MCF 10A (cell line): ENCODE results near the gene RAB33B. TPM values are rescaled to one million over a fixed set of nuclear protein-coding genes. Genes with fewer than 3 reads are reported as not detected.

Experiments used
- BruUV-seq: library from RNA; stranded (reverse); fragments of 400-500 nt; replicated peaks from 2 replicates; lab custom pipeline; 2021; lab: Mats Ljungman, UMichigan
- CTCF ChIA-PET: fragments of 300-600 bp; sonication (Branson Sonifier 250); formaldehyde crosslinking; extraction: SDS; loops from one replicate; lab custom pipeline; 2021; ENCODE audit warnings: antibody characterized with exemption, inconsistent platforms; lab: Yijun Ruan, JAX
- POLR2A ChIA-PET: fragments of 300-600, 350-650 bp; sonication (Branson Sonifier 250); formaldehyde crosslinking; extraction: SDS; loops from one replicate; lab custom pipeline; 2020; ENCODE audit warnings: antibody characterized with exemption, inconsistent platforms; lab: Yijun Ruan, JAX
- DNase-seq: peaks from one replicate; pipeline ENCODE4 v3.0.0-alpha.2; 2018; ENCODE audit not compliant: unreplicated experiment
- H3K27ac Mint-ChIP-seq: one replicate; pipeline ENCODE4 v1.8.0; 2022; ENCODE audit warnings: mild to moderate bottlenecking, low read depth, mixed read lengths; ENCODE audit not compliant: unreplicated experiment
- H3K27me3 Mint-ChIP-seq: one replicate; pipeline ENCODE4 v1.8.0; 2022; ENCODE audit warnings: mixed read lengths; ENCODE audit not compliant: insufficient read depth, unreplicated experiment
- H3K36me3 Mint-ChIP-seq: one replicate; pipeline ENCODE4 v1.8.0; 2022; ENCODE audit warnings: mild to moderate bottlenecking, moderate library complexity, mixed read lengths; ENCODE audit not compliant: insufficient read depth, unreplicated experiment
- H3K4me1 Mint-ChIP-seq: one replicate; pipeline ENCODE4 v1.8.0; 2022; ENCODE audit warnings: mixed read lengths; ENCODE audit not compliant: insufficient read depth, unreplicated experiment
- H3K4me3 Mint-ChIP-seq: one replicate; pipeline ENCODE4 v1.8.0; 2022; ENCODE audit warnings: mild to moderate bottlenecking, moderate library complexity, mixed read lengths; ENCODE audit not compliant: unreplicated experiment
- H3K9me3 Mint-ChIP-seq: one replicate; pipeline ENCODE4 v1.8.0; 2022; ENCODE audit warnings: mixed read lengths; ENCODE audit not compliant: unreplicated experiment
- intact Hi-C: fragments of 100-400 bp; cut with micrococcal nuclease; formaldehyde crosslinking; loops from 2 replicates; pipeline ENCODE4 v1.14.1; 2022
- total RNA-seq: library from RNA; stranded (reverse); gene quantifications from 2 replicates; pipeline ENCODE4 v1.2.3, GENCODE V29; 2022
- TF ChIP-seq, protein P1 (sequence below): fragments of 200-600 bp; IDR thresholded peaks from one replicate; pipeline ENCODE4 v1.8.0; 2022; ENCODE audit warnings: antibody characterized with exemption, mild to moderate bottlenecking; ENCODE audit not compliant: unreplicated experiment

Gene RAB33B
- total RNA-seq, 1 experiment from 2014 or later: 6.3 TPM

DNA sequence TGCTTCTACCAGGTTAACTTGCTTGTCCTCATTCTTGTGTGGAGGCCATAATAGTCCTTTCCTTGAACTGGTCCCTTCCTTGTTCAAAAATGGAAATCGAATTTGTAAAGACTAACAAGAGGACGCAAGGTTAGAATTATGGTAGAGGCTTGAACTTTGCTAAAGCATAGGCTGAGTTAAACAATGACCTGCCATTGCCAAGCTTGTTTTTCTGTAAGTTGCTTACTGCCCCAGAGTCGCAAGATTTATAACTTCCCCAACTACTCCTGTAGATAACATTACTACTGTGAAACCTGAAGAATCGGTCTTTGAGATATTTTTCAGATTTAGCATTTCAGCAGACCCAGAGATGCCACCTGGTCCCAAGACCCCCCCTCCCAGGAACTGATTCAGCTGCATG is 45.3 kb downstream of the RAB33B start:
- Mint-ChIP-seq H3K4me1 (no peaks in the 10 kb centered on the region), H3K27me3 (no peaks in the 10 kb centered on the region), H3K9me3 (no peaks in the 10 kb centered on the region), H3K27ac (no peak overlapping the region), H3K4me3 (no peak overlapping the region), H3K36me3 (peaks cover 17% of the 10 kb centered on the region)
- DNase-seq: no peak
- no TSS peak for BruUV-seq
- TF ChIP-seq, protein P1, sequence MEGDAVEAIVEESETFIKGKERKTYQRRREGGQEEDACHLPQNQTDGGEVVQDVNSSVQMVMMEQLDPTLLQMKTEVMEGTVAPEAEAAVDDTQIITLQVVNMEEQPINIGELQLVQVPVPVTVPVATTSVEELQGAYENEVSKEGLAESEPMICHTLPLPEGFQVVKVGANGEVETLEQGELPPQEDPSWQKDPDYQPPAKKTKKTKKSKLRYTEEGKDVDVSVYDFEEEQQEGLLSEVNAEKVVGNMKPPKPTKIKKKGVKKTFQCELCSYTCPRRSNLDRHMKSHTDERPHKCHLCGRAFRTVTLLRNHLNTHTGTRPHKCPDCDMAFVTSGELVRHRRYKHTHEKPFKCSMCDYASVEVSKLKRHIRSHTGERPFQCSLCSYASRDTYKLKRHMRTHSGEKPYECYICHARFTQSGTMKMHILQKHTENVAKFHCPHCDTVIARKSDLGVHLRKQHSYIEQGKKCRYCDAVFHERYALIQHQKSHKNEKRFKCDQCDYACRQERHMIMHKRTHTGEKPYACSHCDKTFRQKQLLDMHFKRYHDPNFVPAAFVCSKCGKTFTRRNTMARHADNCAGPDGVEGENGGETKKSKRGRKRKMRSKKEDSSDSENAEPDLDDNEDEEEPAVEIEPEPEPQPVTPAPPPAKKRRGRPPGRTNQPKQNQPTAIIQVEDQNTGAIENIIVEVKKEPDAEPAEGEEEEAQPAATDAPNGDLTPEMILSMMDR: no peak
- POLR2A ChIA-PET: no interaction called here
- CTCF ChIA-PET: interaction anchor here (1.2 to 3.1 kb wide), 4 partner anchors 12 to 104 kb away, joined by 7 to 11 read pairs (median 10); no protein-coding TSS in a partner anchor
- intact Hi-C loops: loop anchor here (5.0 kb wide), 1 partner anchor 82 kb away; no protein-coding TSS in a partner anchor

DNA sequence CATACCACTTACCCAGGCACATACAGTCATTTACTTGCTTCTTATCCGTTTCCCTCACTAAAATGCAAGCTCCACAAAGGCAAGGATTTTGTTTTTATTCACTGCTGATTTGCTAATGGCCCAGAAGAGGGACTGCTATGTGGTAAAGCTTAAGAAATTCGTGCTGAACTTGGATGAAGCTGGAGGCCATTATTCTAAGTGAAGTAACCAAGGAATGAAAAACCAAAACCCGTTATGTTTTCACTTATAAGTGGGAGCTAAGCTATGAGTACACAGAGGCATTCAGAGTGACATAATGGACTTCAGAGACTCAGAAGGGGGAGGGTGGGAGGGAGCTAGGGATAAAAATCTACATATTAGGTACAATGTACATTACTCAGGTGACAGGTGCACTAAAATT is 47.2 kb downstream of the RAB33B start:
- Mint-ChIP-seq H3K9me3 (no peaks in the 10 kb centered on the region), H3K27ac (no peak overlapping the region), H3K4me3 (no peak overlapping the region), H3K36me3 (peaks cover 27% of the 10 kb centered on the region), H3K4me1 (no peaks in the 10 kb centered on the region), H3K27me3 (no peaks in the 10 kb centered on the region)
- TF ChIP-seq, protein P1: no peak
- intact Hi-C loops: no loop called here
- no peak for DNase-seq
- ChIA-PET CTCF (interaction anchor here (0.6 to 1.6 kb wide), 7 partner anchors 9 to 64 kb away, joined by 3 to 8 read pairs (median 4); no protein-coding TSS in a partner anchor), POLR2A (no interaction called here)
- no TSS peak for BruUV-seq

GRCh38 chr4:139501527-139501926 is 47.6 kb downstream of the RAB33B start:
- Mint-ChIP-seq H3K27me3 (no peaks in the 10 kb centered on the region), H3K36me3 (peaks cover 27% of the 10 kb centered on the region), H3K9me3 (no peaks in the 10 kb centered on the region), H3K4me3 (no peak overlapping the region), H3K4me1 (no peaks in the 10 kb centered on the region), H3K27ac (no peak overlapping the region)
- TF ChIP-seq, protein P1: no peak
- POLR2A ChIA-PET: no interaction called here
- CTCF ChIA-PET: interaction anchor here (0.6 to 1.6 kb wide), 7 partner anchors 9 to 115 kb away, joined by 3 to 8 read pairs (median 4); no protein-coding TSS in a partner anchor
- intact Hi-C loops: no loop called here
- BruUV-seq: no TSS peak
- DNase-seq: no peak

DNA sequence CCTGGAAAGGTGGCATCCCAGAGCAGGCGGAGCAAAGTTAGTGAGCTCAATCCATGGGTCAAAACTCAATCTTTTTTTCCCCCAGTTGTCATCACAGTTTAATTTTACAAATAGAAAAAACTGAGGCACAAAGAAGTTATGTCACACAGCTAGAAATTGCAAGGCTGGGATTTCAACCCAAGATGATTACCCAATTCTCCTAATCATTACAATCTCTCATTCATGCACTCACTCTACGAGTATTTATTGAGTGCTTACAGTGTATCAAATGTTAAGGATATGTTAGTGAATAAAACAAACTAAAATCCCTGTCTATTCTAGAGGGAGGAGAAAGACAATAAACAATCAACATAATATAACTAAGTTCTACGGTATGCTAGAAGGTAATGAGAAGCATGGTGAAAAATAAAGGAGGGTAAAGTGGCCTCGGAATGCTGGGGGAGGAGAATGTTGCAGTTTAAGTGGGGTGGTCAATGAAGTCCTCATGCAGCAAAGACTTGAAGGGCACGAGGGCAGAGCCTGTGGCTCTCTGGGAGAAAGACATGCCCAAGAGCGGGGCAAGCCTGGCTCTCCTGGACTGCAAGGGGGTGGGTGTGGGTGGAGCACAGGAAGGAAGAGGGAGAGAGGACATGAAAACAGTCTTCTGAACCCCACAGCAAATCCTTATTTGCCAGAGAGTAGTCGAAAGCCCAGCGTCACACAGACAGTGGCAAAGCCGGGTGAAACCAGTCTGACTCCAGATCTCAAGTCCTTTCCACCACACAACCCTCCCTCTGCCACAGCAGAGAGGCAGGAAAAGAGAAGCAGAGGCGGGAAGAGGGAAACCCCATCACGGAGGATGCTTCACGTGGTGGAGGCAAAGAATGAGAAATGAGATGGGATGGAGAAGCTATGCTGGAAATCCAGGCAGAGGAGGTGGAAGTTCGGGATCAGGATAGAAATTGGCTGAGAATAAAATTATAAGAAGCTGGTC is 48.3 kb downstream of the RAB33B start:
- Mint-ChIP-seq H3K27me3 (no peaks in the 10 kb centered on the region), H3K4me3 (no peak overlapping the region), H3K27ac (no peak overlapping the region), H3K36me3 (peaks cover 33% of the 10 kb centered on the region), H3K4me1 (no peaks in the 10 kb centered on the region), H3K9me3 (no peaks in the 10 kb centered on the region)
- intact Hi-C loops: no loop called here
- DNase-seq: no peak
- ChIA-PET POLR2A (no interaction called here), CTCF (interaction anchor here (0.6 to 1.6 kb wide), 6 partner anchors 8 to 114 kb away, joined by 3 to 8 read pairs (median 4); no protein-coding TSS in a partner anchor)
- BruUV-seq: no TSS peak
- TF ChIP-seq, protein P1: no peak
